ENCODE measurements around the gene PLCB1. TPM values are rescaled to one million over a fixed set of nuclear protein-coding genes. Genes with fewer than 3 reads are reported as not detected.

Gene PLCB1
- total and polyA plus RNA-seq, 2 of the 4 experiments (the other 2 are of a cell fraction) = 5.6 to 16.1 TPM

DNA sequence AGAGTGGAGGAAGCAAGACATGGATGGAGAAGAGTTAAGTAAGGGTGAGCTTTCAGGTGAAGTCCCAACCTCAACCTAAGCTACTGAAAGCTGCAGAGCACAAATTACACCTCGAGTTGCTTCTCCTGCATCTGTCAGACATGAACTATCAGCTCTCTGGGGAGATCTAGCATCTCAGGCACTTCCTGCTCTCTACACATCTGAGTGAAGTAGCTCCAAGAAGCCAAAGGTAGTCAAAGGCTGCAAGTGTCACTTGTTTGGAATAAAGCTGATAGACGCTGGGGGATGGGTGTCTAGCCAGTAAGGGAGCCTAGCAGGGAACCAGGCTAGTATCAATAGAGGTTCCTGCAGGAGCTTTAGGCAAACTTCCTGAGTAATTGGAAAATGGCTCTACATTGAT lies 228.0 kb downstream of the PLCB1 start:
- no peak overlapping the region for H2BK120ac ChIP-seq (ENCODE audit: low read depth, low read length)
- H3K23ac ChIP-seq (ENCODE audit: low read depth, low read length) = no peak overlapping the region
- POLR2A ChIA-PET (ENCODE audit: unreplicated experiment) = no interaction called here
- no peaks in the 10 kb centered on the region for H3K4me1 ChIP-seq (ENCODE audit: control insufficient read depth, insufficient read depth, low read length)
- intact Hi-C loops (cut with micrococcal nuclease) = no loop called here
- H2AFZ ChIP-seq (replicated peaks; ENCODE audit: low read length, poor library complexity) = no peak overlapping the region
- H3K36me3 ChIP-seq (ENCODE audit: control insufficient read depth, insufficient read depth, low read length) = no peaks in the 10 kb centered on the region
- ATAC-seq (ENCODE audit: low read depth) (no peak), DNase-seq (no peak)
- in situ Hi-C loops (cut with MboI; ENCODE audit: low sequenced_read_pairs) = no loop called here
- no peak overlapping the region for H2AK5ac ChIP-seq (ENCODE audit: low read depth, low read length)
- CTCF ChIA-PET = interaction anchor here (1.1 to 1.2 kb wide), 2 partner anchors 12 to 1776 kb away, joined by 3 to 4 read pairs; no protein-coding TSS in a partner anchor
- H3K14ac ChIP-seq (replicated peaks; ENCODE audit: low read depth, low read length) = 0 out of 2 replicates have a peak overlapping the region, but pooled peaks have one; percentile 4
- H3K56ac ChIP-seq (ENCODE audit: extremely low read depth, insufficient read depth, low read length) = no peak overlapping the region
- H3K18ac ChIP-seq (ENCODE audit: low read depth, low read length) = no peak overlapping the region
- H3K4me2 ChIP-seq (ENCODE audit: low read depth, low read length) = no peak overlapping the region
- H2BK15ac ChIP-seq (ENCODE audit: low read depth, low read length) = no peak overlapping the region
- no peaks in the 10 kb centered on the region for H3K79me1 ChIP-seq (ENCODE audit: low read depth in 1 of 2, low read length in 2 of 2)
- H4K8ac ChIP-seq (ENCODE audit: low read depth in 2 of 2, low read length in 2 of 2) = no peak overlapping the region
- H3K27me3 ChIP-seq (ENCODE audit: control insufficient read depth, insufficient read depth, low read length) = no peaks in the 10 kb centered on the region
- no CpG with 5 or more reads among the region's 2 CpGs for WGBS, 2 experiments (ENCODE audit: extremely low coverage in 2 of 2, insufficient read length in 1 of 2)
- no peaks in the 10 kb centered on the region for H4K20me1 ChIP-seq (ENCODE audit: insufficient read depth, low read length)
- no peak overlapping the region for H4K5ac ChIP-seq (ENCODE audit: low read depth, low read length)
- no peak overlapping the region for H2BK20ac ChIP-seq (ENCODE audit: low read depth, low read length)
- no peak overlapping the region for H2AK9ac ChIP-seq (replicated peaks; ENCODE audit: low read depth, low read length, poor library complexity)
- TF ChIP-seq FOS (IDR thresholded peaks at IDR 0.05; ENCODE audit: low read depth, low read length) (no peak), MXI1 (IDR thresholded peaks at IDR 0.05; ENCODE audit: borderline replicate concordance, low read depth, low read length) (no peak), NFE2L2 (IDR thresholded peaks at IDR 0.05; ENCODE audit: low read depth, low read length) (no peak), RFX5 (IDR thresholded peaks at IDR 0.05; ENCODE audit: low read depth, low read length) (no peak), POLR2A (IDR thresholded peaks at IDR 0.05; ENCODE audit: low read depth, low read length) (no peak), RAD21 (IDR thresholded peaks at IDR 0.05; ENCODE audit: low read length) (no peak), CHD1 (IDR thresholded peaks at IDR 0.05; ENCODE audit: low read depth, low read length) (no peak), BHLHE40 (IDR thresholded peaks at IDR 0.05; ENCODE audit: low read depth, low read length) (no peak), RCOR1 (IDR thresholded peaks at IDR 0.05; ENCODE audit: insufficient replicate concordance, low read length) (no peak), CEBPB (IDR thresholded peaks at IDR 0.05; ENCODE audit: low read depth, low read length) (no peak), MAFK (IDR thresholded peaks at IDR 0.05; ENCODE audit: low read depth, low read length) (no peak), MAZ (IDR thresholded peaks at IDR 0.05; ENCODE audit: borderline replicate concordance, low read depth, low read length) (no peak)
- TF ChIP-seq, protein P1, sequence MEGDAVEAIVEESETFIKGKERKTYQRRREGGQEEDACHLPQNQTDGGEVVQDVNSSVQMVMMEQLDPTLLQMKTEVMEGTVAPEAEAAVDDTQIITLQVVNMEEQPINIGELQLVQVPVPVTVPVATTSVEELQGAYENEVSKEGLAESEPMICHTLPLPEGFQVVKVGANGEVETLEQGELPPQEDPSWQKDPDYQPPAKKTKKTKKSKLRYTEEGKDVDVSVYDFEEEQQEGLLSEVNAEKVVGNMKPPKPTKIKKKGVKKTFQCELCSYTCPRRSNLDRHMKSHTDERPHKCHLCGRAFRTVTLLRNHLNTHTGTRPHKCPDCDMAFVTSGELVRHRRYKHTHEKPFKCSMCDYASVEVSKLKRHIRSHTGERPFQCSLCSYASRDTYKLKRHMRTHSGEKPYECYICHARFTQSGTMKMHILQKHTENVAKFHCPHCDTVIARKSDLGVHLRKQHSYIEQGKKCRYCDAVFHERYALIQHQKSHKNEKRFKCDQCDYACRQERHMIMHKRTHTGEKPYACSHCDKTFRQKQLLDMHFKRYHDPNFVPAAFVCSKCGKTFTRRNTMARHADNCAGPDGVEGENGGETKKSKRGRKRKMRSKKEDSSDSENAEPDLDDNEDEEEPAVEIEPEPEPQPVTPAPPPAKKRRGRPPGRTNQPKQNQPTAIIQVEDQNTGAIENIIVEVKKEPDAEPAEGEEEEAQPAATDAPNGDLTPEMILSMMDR (conservative IDR thresholded peaks at IDR 0.05; ENCODE audit: low read depth, low read length) = no peak
- TF ChIP-seq, protein P2, sequence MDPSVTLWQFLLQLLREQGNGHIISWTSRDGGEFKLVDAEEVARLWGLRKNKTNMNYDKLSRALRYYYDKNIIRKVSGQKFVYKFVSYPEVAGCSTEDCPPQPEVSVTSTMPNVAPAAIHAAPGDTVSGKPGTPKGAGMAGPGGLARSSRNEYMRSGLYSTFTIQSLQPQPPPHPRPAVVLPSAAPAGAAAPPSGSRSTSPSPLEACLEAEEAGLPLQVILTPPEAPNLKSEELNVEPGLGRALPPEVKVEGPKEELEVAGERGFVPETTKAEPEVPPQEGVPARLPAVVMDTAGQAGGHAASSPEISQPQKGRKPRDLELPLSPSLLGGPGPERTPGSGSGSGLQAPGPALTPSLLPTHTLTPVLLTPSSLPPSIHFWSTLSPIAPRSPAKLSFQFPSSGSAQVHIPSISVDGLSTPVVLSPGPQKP (IDR thresholded peaks at IDR 0.05; ENCODE audit: borderline replicate concordance, low read depth, low read length) = no peak
- no peak overlapping the region for H4K91ac ChIP-seq (ENCODE audit: insufficient read depth, low read depth, low read length)
- H3K9ac ChIP-seq (ENCODE audit: low read depth, low read length) = no peak overlapping the region
- dilution Hi-C loops (cut with HindIII; ENCODE audit: low sequenced_read_pairs, unreplicated experiment) = no loop called here
- no peak overlapping the region for H2BK5ac ChIP-seq (ENCODE audit: low read depth, low read length, poor library complexity, severe bottlenecking)
- H3K27ac ChIP-seq (ENCODE audit: insufficient read depth, low read length) = no peak overlapping the region
- H3K9me3 ChIP-seq (ENCODE audit: control insufficient read depth, insufficient read depth, low read length) = no peaks in the 10 kb centered on the region
- H3K4me3 ChIP-seq (ENCODE audit: insufficient read depth, low read depth, low read length) = no peak overlapping the region
- H3K4ac ChIP-seq (ENCODE audit: low read depth, low read length) = no peak overlapping the region
- BruUV-seq (replicated peaks) = no TSS peak
- H3K9me1 ChIP-seq (ENCODE audit: insufficient read depth, low read length) = no peaks in the 10 kb centered on the region
